ENCODE measurements around the gene CDH13. TPM values are rescaled to one million over a fixed set of nuclear protein-coding genes. Genes with fewer than 3 reads are reported as not detected.

The CDH13 gene
- total RNA-seq, 2 experiments from 2014 or later: not detected

GRCh38 chr16:82738699-82739098, 111.9 kb downstream of the CDH13 start:
- Histone ChIP-seq H3K27ac (ENCODE audit: low read depth, low read length, poor library complexity, severe bottlenecking) (no peak overlapping the region), H3K4me3 (ENCODE audit: low read depth, low read length, poor library complexity, severe bottlenecking) (no peak overlapping the region), H3K9me2 (ENCODE audit: insufficient read depth, low read length) (no peaks in the 10 kb centered on the region), H3K9me3 (ENCODE audit: low read length) (no peaks in the 10 kb centered on the region), H4K20me1 (ENCODE audit: insufficient read depth, low read length) (no peaks in the 10 kb centered on the region), H3K36me3 (ENCODE audit: insufficient read depth, low read length) (no peaks in the 10 kb centered on the region), H2AFZ (ENCODE audit: low read length) (no peak overlapping the region), H3K79me2 (ENCODE audit: insufficient read depth, low read depth, low read length) (no peaks in the 10 kb centered on the region), H3K4me1 (ENCODE audit: insufficient read depth, low read length, poor library complexity, severe bottlenecking) (no peaks in the 10 kb centered on the region), H3K4me2 (ENCODE audit: low read length) (no peak overlapping the region)
- intact Hi-C loops (cut with micrococcal nuclease; ENCODE audit: unreplicated experiment): no loop called here
- no TSS peak for BruUV-seq (replicated peaks)
- no peak for DNase-seq (ENCODE audit: low spot score)
- no peak for TF ChIP-seq EZH2phosphoT487 (IDR thresholded peaks at IDR 0.05; ENCODE audit: borderline replicate concordance, low read depth, low read length)
- peak; percentile 22; the same call in 1 of the 2 replicates for TF ChIP-seq CTCF (conservative IDR thresholded peaks at IDR 0.05; ENCODE audit: low read length)
- POLR2A ChIA-PET: no interaction called here
- CTCF ChIA-PET (ENCODE audit: unreplicated experiment): no interaction called here

- intact Hi-C loops (cut with micrococcal nuclease; ENCODE audit: unreplicated experiment): no loop called here
- H4K20me1 ChIP-seq (ENCODE audit: insufficient read depth, low read length): no peaks in the 10 kb centered on the region
- ChIA-PET CTCF (ENCODE audit: unreplicated experiment) (no interaction called here), POLR2A (no interaction called here)
- DNase-seq (ENCODE audit: low spot score): no peak
- no peaks in the 10 kb centered on the region for H3K9me2 ChIP-seq (ENCODE audit: insufficient read depth, low read length)
- H3K27ac ChIP-seq (ENCODE audit: low read depth, low read length, poor library complexity, severe bottlenecking): no peak overlapping the region
- no peaks in the 10 kb centered on the region for H3K79me2 ChIP-seq (ENCODE audit: insufficient read depth, low read depth, low read length)
- no peaks in the 10 kb centered on the region for H3K4me1 ChIP-seq (ENCODE audit: insufficient read depth, low read length, poor library complexity, severe bottlenecking)
- TF ChIP-seq EZH2phosphoT487 (IDR thresholded peaks at IDR 0.05; ENCODE audit: borderline replicate concordance, low read depth, low read length) (no peak), CTCF (conservative IDR thresholded peaks at IDR 0.05; ENCODE audit: low read length) (no peak)
- no TSS peak for BruUV-seq (replicated peaks)
- H3K4me3 ChIP-seq (ENCODE audit: low read depth, low read length, poor library complexity, severe bottlenecking): no peak overlapping the region
- H2AFZ ChIP-seq (ENCODE audit: low read length): no peak overlapping the region
- H3K9me3 ChIP-seq (ENCODE audit: low read length): no peaks in the 10 kb centered on the region
- no peaks in the 10 kb centered on the region for H3K36me3 ChIP-seq (ENCODE audit: insufficient read depth, low read length)
- no peak overlapping the region for H3K4me2 ChIP-seq (ENCODE audit: low read length)
Measured at GRCh38 chr16:82741073-82741615, 114.4 kb downstream of the CDH13 start.

- Histone ChIP-seq H3K36me3 (ENCODE audit: insufficient read depth, low read length) (no peaks in the 10 kb centered on the region), H3K4me3 (ENCODE audit: low read depth, low read length, poor library complexity, severe bottlenecking) (no peak overlapping the region), H4K20me1 (ENCODE audit: insufficient read depth, low read length) (no peaks in the 10 kb centered on the region), H3K27ac (ENCODE audit: low read depth, low read length, poor library complexity, severe bottlenecking) (no peak overlapping the region), H3K9me3 (ENCODE audit: low read length) (no peaks in the 10 kb centered on the region), H3K4me1 (ENCODE audit: insufficient read depth, low read length, poor library complexity, severe bottlenecking) (no peaks in the 10 kb centered on the region), H3K9me2 (ENCODE audit: insufficient read depth, low read length) (no peaks in the 10 kb centered on the region), H3K79me2 (ENCODE audit: insufficient read depth, low read depth, low read length) (no peaks in the 10 kb centered on the region), H2AFZ (ENCODE audit: low read length) (no peak overlapping the region), H3K4me2 (ENCODE audit: low read length) (no peak overlapping the region)
- no peak for TF ChIP-seq CTCF (conservative IDR thresholded peaks at IDR 0.05; ENCODE audit: low read length)
- no peak for TF ChIP-seq EZH2phosphoT487 (IDR thresholded peaks at IDR 0.05; ENCODE audit: borderline replicate concordance, low read depth, low read length)
- no peak for DNase-seq (ENCODE audit: low spot score)
- intact Hi-C loops (cut with micrococcal nuclease; ENCODE audit: unreplicated experiment): no loop called here
- POLR2A ChIA-PET: no interaction called here
- CTCF ChIA-PET (ENCODE audit: unreplicated experiment): no interaction called here
- BruUV-seq (replicated peaks): no TSS peak
Measured at GRCh38 chr16:82744958-82745357, 118.2 kb downstream of the CDH13 start.

Measured in OCI-LY7 (cell line).